PFSK-1 (cell line): ENCODE measurements around the gene PPP1R3A.

Experiments
- POLR2AphosphoS5 ChIP-seq: IDR thresholded peaks from 2 replicates; pipeline ENCODE4 v1.6.1; 2012; ENCODE audit warnings: low read depth, mild to moderate bottlenecking, control low read depth, low read length, moderate library complexity
- TAF1 ChIP-seq: IDR thresholded peaks from 2 replicates; pipeline ENCODE4 v1.6.1; 2012; ENCODE audit warnings: low read length, control low read depth, borderline replicate concordance; ENCODE audit not compliant: insufficient read depth

GRCh38 chr7:113922049-113922448 lies 3.2 kb upstream of the PPP1R3A start:
- TF ChIP-seq TAF1 (no peak), POLR2AphosphoS5 (no peak)
